ENCODE measurements around the gene LZTS3.
"Not testable (repeated sequence)": the region's sequence is repeated elsewhere in the genome, so short reads cannot be mapped to it uniquely, and the experiment has no call there.

LZTS3 gene

GRCh38 chr20:3192226-3193015 is 19.1 kb upstream of the LZTS3 start:
- no peak for DNase-seq

GRCh38 chr20:3190681-3191111 is 17.3 kb upstream of the LZTS3 start:
- no peak for DNase-seq

- no peak for DNase-seq
Observed at GRCh38 chr20:3189561-3190131, 16.3 kb upstream of the LZTS3 start.

GRCh38 chr20:3188823-3189413 is 15.6 kb upstream of the LZTS3 start:
- DNase-seq: no peak

- DNase-seq: not testable (repeated sequence)
Observed at GRCh38 chr20:3187861-3188260, 14.5 kb upstream of the LZTS3 start.

- no peak for DNase-seq
Observed at GRCh38 chr20:3183896-3184612, 10.7 kb upstream of the LZTS3 start.

- not testable (repeated sequence) for DNase-seq
Observed at GRCh38 chr20:3182429-3182828, 9.1 kb upstream of the LZTS3 start.

GRCh38 chr20:3181270-3181669 is 7.9 kb upstream of the LZTS3 start:
- no peak for DNase-seq

GRCh38 chr20:3180319-3180718 is 7.0 kb upstream of the LZTS3 start:
- DNase-seq: no peak

- no peak for DNase-seq
Observed at GRCh38 chr20:3177746-3178485, 4.6 kb upstream of the LZTS3 start.

- no peak for DNase-seq
Observed at GRCh38 chr20:3175270-3175669, 1.9 kb upstream of the LZTS3 start.

- DNase-seq: no peak
Observed at GRCh38 chr20:3174442-3175261, 1.3 kb upstream of the LZTS3 start.

- peak; percentile 88 for DNase-seq
Observed at GRCh38 chr20:3173610-3174441, 477 bp upstream of the LZTS3 start.

- no peak for DNase-seq
Observed at GRCh38 chr20:3172126-3172932, 1.0 kb downstream of the LZTS3 start.

- DNase-seq: no peak
Observed at GRCh38 chr20:3171391-3172125, 1.8 kb downstream of the LZTS3 start.

GRCh38 chr20:3168829-3169590 is 4.3 kb downstream of the LZTS3 start:
- DNase-seq: peak; percentile 81

GRCh38 chr20:3168079-3168828 is 5.1 kb downstream of the LZTS3 start:
- DNase-seq: peak; percentile 87

GRCh38 chr20:3167738-3168078 is 5.6 kb downstream of the LZTS3 start:
- DNase-seq: no peak
